Loucy (cell line): Measurements from ENCODE around the gene AATK.

Experiments used
- CTCF ChIP-seq: fragments of 200-600 bp; sonication (generic); conservative IDR thresholded peaks from 2 replicates; pipeline ENCODE4 v1.5.1; 2014; ENCODE audit warnings: mild to moderate bottlenecking, antibody characterized with exemption, low read length
- EZH2phosphoT487 ChIP-seq: fragments of 200-600 bp; IDR thresholded peaks from 2 replicates; pipeline ENCODE4 v1.6.1; 2018; ENCODE audit warnings: antibody characterized with exemption, mild to moderate bottlenecking, moderate library complexity, borderline replicate concordance

- TF ChIP-seq CTCF (no peak), EZH2phosphoT487 (no peak)
Observed at GRCh38 chr17:81110488-81111040, 55.5 kb downstream of the AATK start.
